ENCODE measurements around the gene AMIGO1. TPM values are rescaled to one million over a fixed set of nuclear protein-coding genes. Genes with fewer than 3 reads are reported as not detected.
"Not testable (repeated sequence)": the region's sequence is repeated elsewhere in the genome, so short reads cannot be mapped to it uniquely, and the experiment has no call there.

The AMIGO1 gene
- total and polyA plus RNA-seq, 4 donors: 2.4 to 6.3 (median 3.4) TPM

- no peaks in the 10 kb centered on the region for H3K9me3 ChIP-seq (ENCODE audit: control insufficient read depth in 4 of 4, insufficient read depth in 3 of 4, low read length in 3 of 4)
- no peak overlapping the region for H3K4me3 ChIP-seq
- peaks cover 0 to 37% (median 24%) of the 10 kb centered on the region in 3 donors for H3K27me3 ChIP-seq (ENCODE audit: control insufficient read depth in 3 of 3, insufficient read depth in 3 of 3, low read length in 2 of 3)
- TF ChIP-seq CTCF (IDR thresholded peaks at IDR 0.05; ENCODE audit: control extremely low read depth, extremely low read depth): no peak
- no peak for ATAC-seq (ENCODE audit: insufficient read depth, low FRiP score)
- 48 to 61% methylated on average over 1 of the region's 1 CpG for WGBS, 2 donors
- no peak overlapping the region for H3K27ac ChIP-seq (ENCODE audit: low read depth in 1 of 2, low read length in 1 of 2)
- no peak for DNase-seq
- no peaks in the 10 kb centered on the region for H3K36me3 ChIP-seq (ENCODE audit: control insufficient read depth in 4 of 4, insufficient read depth in 4 of 4, low read length in 4 of 4)
- no peak overlapping the region for H3K9ac ChIP-seq (ENCODE audit: insufficient read depth in 1 of 2, low read length in 2 of 2)
- no peaks in the 10 kb centered on the region for H3K4me1 ChIP-seq (ENCODE audit: control insufficient read depth in 5 of 5, insufficient read depth in 5 of 5, low read length in 5 of 5)
Observed at GRCh38 chr1:109474697-109475096, 34.8 kb downstream of the AMIGO1 start.

- not testable (repeated sequence) for H3K9ac ChIP-seq (ENCODE audit: insufficient read depth in 1 of 2, low read length in 2 of 2); H3K36me3 ChIP-seq (ENCODE audit: control insufficient read depth in 4 of 4, insufficient read depth in 4 of 4, low read length in 4 of 4); H3K9me3 ChIP-seq (ENCODE audit: control insufficient read depth in 4 of 4, insufficient read depth in 3 of 4, low read length in 3 of 4); H3K4me3 ChIP-seq; ATAC-seq (ENCODE audit: insufficient read depth, low FRiP score); H3K27ac ChIP-seq (ENCODE audit: low read depth in 1 of 2, low read length in 1 of 2); DNase-seq; H3K4me1 ChIP-seq (ENCODE audit: control insufficient read depth in 5 of 5, insufficient read depth in 5 of 5, low read length in 5 of 5)
- 80 to 87% methylated on average over 12 of the region's 12 CpGs for WGBS, 2 donors
- H3K27me3 ChIP-seq (ENCODE audit: control insufficient read depth in 3 of 3, insufficient read depth in 3 of 3, low read length in 2 of 3): peaks cover 0 to 48% (median 37%) of the 10 kb centered on the region in 3 donors
Observed at GRCh38 chr1:109473284-109474057, 36.1 kb downstream of the AMIGO1 start.

- peaks cover 0 to 55% (median 39%) of the 10 kb centered on the region in 3 donors for H3K27me3 ChIP-seq (ENCODE audit: control insufficient read depth in 3 of 3, insufficient read depth in 3 of 3, low read length in 2 of 3)
- H3K27ac ChIP-seq (ENCODE audit: low read depth in 1 of 2, low read length in 1 of 2): no peak overlapping the region
- H3K36me3 ChIP-seq (ENCODE audit: control insufficient read depth in 4 of 4, insufficient read depth in 4 of 4, low read length in 4 of 4): no peaks in the 10 kb centered on the region
- ATAC-seq (ENCODE audit: insufficient read depth, low FRiP score) (no peak), DNase-seq (no peak)
- no peaks in the 10 kb centered on the region for H3K9me3 ChIP-seq (ENCODE audit: control insufficient read depth in 4 of 4, insufficient read depth in 3 of 4, low read length in 3 of 4)
- H3K4me3 ChIP-seq: no peak overlapping the region
- H3K9ac ChIP-seq (ENCODE audit: insufficient read depth in 1 of 2, low read length in 2 of 2): no peak overlapping the region
- H3K4me1 ChIP-seq (ENCODE audit: control insufficient read depth in 5 of 5, insufficient read depth in 5 of 5, low read length in 5 of 5): no peaks in the 10 kb centered on the region
- TF ChIP-seq CTCF (IDR thresholded peaks at IDR 0.05; ENCODE audit: control extremely low read depth, extremely low read depth): no peak
- 68 to 72% methylated on average over 3 of the region's 3 CpGs for whole genome bisulfite sequencing, 2 donors
Observed at GRCh38 chr1:109472779-109473178, 36.7 kb downstream of the AMIGO1 start.

- H3K4me3 ChIP-seq: no peak overlapping the region
- no peak for ATAC-seq (ENCODE audit: insufficient read depth, low FRiP score)
- H3K27ac ChIP-seq (ENCODE audit: low read depth in 1 of 2, low read length in 1 of 2): no peak overlapping the region
- no peak overlapping the region for H3K9ac ChIP-seq (ENCODE audit: insufficient read depth in 1 of 2, low read length in 2 of 2)
- no peaks in the 10 kb centered on the region for H3K36me3 ChIP-seq (ENCODE audit: control insufficient read depth in 4 of 4, insufficient read depth in 4 of 4, low read length in 4 of 4)
- no peaks in the 10 kb centered on the region for H3K9me3 ChIP-seq (ENCODE audit: control insufficient read depth in 4 of 4, insufficient read depth in 3 of 4, low read length in 3 of 4)
- no peak for TF ChIP-seq CTCF (IDR thresholded peaks at IDR 0.05; ENCODE audit: control extremely low read depth, extremely low read depth)
- no peak for DNase-seq
- H3K4me1 ChIP-seq (ENCODE audit: control insufficient read depth in 5 of 5, insufficient read depth in 5 of 5, low read length in 5 of 5): peaks cover 0 to 5% (median 5%) of the 10 kb centered on the region in 5 donors
- WGBS, 2 donors: 54 to 59% methylated on average over 6 of the region's 6 CpGs
- H3K27me3 ChIP-seq (ENCODE audit: control insufficient read depth in 3 of 3, insufficient read depth in 3 of 3, low read length in 2 of 3): peaks cover 0 to 70% (median 53%) of the 10 kb centered on the region in 3 donors
Observed at GRCh38 chr1:109470245-109470644, 39.3 kb downstream of the AMIGO1 start.

All from lung (tissue), 12 donors.